ENCODE data around the gene LMO1.

LMO1 gene

DNA sequence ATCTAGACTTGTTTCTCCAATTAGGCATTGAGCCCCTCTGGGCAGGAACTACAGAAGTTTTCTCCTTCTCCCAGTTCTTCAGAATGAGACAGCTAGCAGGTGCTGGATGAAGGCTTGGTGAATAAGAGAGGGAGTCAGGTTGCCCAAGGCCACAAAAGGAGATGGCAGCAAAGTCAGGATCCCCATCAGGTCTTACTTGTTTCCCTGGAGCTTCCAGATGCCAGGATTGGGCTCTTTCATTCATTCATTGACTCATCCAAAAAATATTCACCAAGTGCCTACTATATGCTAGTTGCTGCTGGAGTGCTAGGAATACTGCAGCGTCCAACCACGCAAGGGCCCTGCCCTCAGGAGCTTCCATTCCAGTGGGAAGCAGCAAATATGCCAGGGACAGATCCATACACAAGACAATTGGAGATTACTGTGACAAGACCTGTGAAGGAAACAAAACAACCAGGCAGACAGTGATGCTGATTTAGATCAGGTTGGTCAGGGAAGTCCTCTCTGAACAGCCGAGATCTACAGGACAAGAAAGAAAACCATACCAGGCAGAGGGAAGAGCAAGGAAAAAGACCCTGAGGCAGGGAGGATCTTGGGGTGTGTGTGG, 24.6 kb upstream of the LMO1 start:
- no peak for DNase-seq (ENCODE audit: low spot score)

DNA sequence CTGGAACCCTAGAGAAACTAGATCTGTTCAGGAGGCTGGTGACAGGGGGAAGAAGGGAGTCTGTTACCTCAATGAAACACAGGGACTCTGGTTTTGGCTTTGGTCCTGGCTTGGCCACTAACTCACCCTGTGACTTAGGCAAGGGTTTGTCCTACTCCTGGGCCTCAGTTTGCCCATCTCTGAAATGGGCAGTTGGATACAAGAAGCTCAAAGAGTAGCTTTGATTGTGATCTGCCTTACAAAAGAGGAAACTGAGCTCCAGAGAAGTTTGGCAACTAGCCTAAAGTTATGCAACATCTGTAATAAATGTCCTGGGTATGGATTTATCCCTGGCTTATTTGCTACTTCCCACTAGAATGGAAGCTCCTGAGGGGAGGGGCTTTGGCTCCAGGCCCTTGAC, 24.0 kb upstream of the LMO1 start:
- DNase-seq (ENCODE audit: low spot score): no peak

DNA sequence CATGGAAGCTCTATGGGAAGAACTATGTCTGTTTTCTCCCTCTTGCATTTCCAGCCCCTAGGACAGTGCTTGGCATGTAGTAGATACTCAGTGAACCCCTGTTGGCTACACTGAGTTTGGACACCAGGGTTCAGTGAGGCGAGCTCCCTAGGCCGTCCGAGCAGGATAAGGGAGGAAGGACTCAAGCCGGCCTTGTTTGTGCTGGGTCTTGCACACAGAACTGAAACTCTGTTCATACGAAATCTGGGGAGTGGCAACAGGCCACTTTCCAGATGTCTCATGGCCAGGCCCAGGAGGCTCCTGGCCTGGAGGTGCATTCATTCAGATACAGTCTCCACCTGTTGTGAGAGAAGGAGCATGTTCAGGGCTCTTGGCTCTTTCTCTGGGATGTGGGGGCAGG, 23.6 kb upstream of the LMO1 start:
- no peak for DNase-seq (ENCODE audit: low spot score)

DNA sequence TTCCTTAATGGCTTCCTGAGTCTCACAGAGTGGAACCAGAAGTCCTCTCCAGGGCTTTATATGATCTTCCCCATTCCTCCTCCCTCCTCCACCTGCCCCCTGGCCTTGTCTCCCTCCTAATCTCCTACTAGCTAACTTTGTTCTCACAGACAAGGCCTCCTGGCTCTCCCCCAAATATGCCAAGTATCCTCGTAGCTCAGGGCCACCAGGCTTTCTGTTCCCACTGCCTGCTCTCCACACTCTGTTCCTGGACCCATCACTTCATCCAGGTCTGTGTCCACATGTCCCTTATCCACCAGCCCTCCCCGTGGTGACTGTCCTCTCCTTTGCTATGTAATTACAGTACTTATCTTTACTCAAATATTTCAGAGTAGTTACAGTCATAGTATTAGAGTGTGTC, 23.2 kb upstream of the LMO1 start:
- no peak for DNase-seq (ENCODE audit: low spot score)

DNA sequence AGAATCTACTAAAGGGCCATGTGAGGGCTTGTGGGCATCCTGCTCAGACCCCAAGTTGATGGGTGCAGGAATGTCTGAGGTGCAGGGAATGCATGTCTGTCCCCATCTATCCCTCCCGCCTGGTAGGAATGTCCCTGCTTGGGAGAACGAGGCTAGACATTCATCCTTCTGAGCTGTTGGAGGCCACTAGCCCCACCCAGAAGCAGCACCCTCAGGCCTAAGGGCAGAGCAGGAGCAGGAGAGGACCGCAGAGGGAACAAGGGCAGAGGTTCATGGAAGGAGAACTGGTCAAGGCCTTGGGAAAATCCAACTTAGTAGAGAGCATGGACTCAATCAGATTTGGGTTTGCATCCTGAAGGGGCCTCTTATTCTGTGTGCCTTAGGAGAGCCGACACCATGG, 22.1 kb upstream of the LMO1 start:
- DNase-seq (ENCODE audit: low spot score): no peak

DNA sequence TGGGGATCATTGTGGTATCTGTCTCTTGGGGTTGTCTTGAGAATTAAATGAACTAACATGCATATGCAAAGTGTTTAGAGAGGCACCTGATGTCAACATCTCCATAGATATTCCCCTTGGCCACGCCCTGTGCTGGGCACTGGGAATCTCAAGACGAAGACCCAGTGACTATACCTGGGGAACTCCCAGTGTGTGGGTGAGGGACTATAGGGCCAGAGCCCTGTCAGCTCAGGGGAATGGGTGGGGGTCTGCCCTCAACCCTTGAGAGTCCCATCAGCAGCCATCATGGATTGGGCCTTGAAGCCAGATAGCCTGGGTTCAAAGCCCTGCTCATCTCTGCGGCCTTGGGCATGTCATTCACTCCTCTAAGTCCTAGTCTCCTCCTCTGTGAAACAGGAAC, 21.6 kb upstream of the LMO1 start:
- DNase-seq (ENCODE audit: low spot score): no peak

DNA sequence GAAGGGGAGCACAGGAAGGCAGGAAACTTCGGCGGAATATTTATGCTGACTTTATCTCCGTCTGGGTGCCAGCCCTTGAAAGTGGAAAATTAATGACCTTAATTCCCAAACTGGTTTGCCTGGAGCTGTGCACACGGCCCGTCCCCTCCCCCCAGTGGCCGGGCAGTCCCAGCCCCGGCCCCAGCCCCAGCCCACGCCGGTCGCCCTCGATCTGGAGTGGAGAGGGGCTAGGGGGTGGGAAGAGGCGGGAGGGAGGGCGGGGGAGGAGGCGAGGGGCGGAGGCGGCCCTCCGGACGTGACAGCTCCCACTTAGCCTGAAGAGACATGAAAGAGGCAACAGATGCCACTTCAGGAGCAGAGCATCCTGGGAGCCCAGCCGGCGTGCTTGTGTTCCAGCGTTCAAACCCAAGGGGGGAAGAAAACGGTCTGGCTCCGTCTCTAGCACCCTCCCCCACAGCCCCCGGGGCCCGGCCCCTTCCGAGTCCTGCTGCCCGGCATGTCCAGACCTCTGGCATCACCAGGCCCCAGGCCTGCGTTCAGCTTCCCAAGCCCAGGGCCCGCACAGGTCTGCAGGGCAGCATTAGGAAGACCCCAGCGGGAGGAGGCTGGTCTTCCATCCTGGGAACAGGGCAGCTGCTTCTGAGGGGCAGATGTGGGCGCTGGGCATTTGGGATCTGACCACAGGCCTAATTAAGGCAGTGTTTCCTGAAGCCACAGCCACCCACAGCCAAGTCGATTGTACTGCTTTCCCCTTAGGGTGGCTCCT, 20.0 kb upstream of the LMO1 start:
- DNase-seq (ENCODE audit: low spot score): no peak

DNA sequence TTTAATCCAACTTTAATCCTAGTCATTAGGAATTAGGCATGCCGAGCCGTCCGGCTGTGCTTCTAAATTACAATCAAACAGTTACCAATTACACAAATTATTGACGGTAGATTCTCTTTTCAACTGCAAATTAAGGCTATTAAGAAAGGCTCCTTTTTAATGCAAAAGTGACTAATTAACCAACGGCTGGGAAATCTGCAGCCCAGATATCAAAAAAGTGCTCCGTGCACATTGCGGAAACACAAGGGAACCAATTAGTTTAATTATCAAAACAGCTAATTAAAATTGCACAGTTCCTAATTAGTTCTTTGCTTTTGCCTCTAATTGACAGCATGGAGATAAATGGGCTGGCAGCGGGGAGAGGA, 19.4 kb upstream of the LMO1 start:
- no peak for DNase-seq (ENCODE audit: low spot score)

DNA sequence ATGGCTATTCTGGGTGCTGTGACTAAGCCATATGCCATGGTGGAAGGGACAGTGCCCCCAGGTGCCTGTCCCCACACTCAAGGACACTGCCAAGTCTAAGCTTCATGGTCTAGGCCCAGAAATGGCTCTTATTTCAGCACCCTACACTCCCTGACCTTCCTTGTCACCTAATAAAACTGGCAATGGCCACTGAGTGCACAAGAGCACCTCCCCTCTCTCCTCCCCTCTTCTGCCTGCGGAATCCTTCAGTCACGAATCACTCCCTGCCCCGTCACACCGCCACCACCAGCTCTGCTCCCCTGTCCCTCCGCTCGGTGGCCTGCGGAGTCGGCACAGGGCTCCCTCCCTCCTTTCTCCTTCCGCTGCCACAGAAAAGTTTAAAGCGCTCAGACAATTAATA, 19.0 kb upstream of the LMO1 start:
- no peak for DNase-seq (ENCODE audit: low spot score)

DNA sequence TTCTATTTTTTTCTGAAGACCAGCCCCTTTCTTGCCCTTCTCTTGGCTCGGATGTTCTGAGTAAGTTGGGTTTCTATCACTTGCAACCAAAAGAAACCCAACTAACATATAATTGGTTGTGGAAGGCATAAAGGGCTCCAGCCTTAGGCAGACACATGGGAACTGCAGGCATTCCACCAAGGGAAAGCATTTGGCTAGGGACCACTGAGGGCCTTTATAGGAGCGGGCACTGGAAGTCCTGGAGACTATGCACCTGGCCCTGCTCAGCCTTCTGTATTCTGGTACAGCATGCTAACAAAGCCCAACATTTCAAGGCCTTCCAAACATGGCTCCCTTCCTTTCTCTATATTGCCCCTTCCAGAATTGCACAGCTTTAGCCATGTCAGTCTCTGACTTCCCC, 17.6 kb upstream of the LMO1 start:
- no peak for DNase-seq (ENCODE audit: low spot score)

DNA sequence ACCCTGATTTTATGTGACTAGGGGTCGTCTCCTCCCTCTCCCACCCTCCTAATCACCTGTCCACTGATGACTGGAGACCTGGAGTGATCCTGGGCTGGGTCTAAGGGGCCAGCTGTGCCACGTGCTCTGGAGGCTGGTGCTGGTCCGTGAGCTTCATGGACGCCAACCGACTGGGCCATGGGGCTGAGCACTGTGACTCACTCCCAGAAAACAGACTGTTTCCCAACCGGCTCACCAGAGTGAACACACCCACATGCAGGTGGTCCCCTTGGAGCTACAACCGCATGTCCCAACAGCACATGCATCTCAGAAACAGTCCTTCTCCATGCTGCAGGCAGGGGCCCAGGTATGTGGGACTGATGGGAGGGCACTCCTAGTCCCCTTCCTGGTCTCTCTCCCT, 14.0 kb upstream of the LMO1 start:
- DNase-seq (ENCODE audit: low spot score): no peak

DNA sequence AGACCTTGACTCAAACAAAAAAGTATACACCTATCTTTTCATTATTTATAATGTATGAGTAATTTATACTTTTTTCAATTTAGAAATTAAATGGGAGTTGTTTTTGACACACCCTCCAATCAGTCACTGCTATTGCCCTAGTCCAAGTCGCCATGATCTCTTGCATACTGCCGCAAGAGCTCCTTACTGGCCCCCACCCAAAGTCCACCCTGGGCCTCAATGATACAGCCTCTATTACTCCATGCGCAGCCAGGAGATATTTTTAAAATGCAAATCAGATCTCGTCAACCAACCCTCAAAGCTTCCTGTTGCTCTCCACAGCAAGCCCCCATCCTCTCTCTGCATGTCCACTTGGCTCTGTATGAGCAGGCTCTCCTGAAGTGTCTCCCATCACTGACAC, 12.8 kb upstream of the LMO1 start:
- DNase-seq (ENCODE audit: low spot score): no peak

DNA sequence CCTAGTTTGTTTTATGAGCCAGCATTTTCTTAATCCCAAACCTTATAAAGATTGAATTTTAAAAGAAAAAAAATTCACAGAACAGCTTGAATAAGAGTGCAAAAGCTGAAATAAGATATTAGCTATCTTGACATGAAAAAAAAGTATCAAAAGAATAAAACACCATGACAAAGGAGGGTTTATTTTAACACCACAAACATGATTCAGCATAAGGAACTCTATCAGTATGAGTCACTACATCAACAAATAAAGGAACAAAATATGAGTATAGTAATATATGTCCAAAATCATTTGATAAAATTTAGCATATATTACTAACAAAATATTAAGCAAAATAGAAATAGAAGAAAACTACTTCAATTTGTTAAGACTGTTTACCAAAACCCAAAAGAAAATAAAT, 9.6 kb upstream of the LMO1 start:
- no peak for DNase-seq (ENCODE audit: low spot score)

DNA sequence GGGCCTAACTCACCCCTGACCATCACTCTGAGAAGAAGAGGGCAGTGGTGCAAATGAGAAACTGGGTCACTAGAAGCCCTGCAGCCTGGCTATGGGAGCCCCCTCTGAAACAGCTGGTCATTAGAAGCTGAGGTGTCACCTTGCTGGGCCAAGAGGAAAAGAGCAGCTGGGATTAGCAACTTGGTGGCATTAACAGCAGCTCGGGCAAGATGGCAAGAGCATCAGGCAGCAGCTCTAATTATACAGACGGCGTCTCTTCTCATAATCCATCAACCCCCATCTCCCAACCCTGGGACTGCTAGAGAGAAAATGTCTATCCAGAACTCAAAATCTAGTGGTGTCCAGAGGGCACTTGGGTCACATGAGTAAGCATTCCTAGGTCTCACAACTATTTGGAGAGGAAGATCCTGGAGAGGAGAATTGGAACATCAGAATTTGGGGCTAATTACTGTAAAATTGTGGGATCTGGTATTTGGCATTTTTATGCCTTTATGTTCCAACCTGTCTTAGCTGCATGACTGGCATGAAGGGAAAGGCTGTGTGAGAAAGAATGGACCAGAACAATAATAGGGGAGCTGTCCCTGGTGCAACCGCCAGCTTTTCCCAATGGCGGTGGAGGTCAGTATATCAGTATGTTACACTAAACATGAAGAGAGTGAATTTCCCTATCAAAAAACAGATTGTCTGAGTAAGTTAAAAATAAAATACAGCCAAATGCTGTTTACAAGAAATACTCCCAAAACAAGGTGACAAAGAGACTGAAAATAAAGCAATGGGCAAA, 7.6 kb upstream of the LMO1 start:
- no peak for DNase-seq (ENCODE audit: low spot score)

DNA sequence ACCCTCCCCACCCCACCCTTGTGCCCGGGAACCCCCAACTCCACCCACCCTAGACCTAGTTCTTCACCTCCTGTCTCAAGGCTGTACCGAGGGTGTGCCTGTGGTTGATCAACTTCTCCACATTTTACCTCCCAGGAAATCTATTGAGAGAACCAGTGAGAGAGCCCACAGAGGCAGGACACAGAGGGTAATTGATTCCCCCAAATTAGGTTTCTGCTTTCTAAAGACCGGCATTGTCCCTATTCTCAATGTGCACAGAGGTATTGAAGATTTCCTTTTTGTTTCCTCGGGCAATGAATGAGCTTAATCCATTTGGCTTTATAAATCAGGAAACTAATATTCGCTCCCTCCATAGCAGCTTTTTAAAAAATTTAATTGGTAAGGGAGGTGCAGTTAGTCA, 6.0 kb upstream of the LMO1 start:
- DNase-seq (ENCODE audit: low spot score): no peak

DNA sequence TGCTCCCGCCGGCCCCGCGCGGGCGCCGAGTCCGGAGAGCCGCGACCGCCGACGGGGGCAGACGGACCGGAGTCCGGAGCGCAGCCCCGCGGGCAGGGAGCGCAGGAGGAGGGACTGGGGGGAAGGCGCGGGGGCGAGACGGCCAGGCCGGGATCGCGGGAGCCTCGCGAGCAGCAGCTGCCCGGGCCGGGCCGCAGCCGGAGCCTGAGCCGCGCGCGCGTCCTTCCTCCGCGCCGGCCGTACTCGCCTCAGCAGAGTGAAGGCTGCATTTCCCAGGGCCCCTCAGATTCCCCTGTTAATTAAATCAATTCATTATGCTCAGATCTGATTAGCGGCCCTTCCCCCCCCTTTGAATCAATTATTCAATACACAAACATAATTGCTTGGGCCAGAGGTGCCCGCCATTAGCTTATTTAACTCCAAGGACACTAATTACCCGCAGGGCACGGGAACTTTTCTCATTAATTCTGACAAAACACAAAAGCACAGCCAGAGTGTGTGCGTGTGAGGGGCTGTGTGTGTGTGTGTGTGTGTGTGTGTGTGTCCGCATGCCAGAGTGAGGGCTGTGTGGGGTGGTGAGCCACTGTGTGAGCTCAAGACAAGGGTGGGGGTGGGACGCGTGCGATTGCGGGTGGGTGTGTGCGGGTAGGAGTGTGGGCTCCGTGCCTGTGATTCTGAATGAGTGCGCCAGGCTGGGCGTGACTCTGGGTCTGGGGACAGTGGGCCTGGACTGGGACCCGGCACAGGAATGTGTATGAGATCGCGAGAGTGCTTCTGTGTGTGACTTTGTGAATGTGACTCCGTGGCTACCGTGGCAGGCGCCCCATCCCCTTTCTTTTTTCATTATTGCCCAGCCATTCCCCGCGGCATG, 5.1 kb upstream of the LMO1 start:
- DNase-seq (ENCODE audit: low spot score): no peak

DNA sequence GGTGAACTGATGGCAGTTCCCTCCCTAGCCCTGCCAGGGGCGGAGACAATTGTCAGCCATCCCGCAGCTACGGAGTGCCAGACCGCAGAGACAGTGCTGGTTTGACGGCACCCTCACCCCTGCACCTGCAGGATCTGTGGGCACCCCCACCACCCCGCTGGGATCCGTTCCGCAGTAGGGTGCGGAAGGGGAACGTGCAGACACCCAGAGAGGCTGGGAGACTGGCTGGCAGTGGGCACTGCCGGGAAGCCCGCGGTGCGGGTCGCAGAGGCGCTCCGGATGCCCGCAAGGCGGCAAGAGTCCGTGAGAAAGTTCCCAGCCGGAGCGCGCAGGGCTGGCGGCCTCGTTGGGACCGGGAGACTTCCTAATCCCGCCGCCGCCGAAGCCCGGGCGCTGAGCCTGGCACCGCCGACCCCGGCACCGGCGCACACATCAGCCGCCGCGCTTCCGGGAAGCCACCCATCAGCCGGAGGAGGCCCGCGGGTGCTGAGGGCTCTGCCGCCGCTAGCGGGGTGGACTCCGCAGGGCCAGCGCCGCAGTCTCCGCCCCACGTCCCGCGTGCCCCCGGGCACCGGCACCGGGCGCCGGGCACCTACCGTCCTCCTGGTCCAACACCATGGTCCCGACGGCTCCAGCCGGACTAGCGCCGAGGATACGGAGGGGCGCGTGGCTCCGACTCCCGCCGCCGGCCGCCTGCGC, 4.3 kb upstream of the LMO1 start:
- DNase-seq (ENCODE audit: low spot score): no peak

DNA sequence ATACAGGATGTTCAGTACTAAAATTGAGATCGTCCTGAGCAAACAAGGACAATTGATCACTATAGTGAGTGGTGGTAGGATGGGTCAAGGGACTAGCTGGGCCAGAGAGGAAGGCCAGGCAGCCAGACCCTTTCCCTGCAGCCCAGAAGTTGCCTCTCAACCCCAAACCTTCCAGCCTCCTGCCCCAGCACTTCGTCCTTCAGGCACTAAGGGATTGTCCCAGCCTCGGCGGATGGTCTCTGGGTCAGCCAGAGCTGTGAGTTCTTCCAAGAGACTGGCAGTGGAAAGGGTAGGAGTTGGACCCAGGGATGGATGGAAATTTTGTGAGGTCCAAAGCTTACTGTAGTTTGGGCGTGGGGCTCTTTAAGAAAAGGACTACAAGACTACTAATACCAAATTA, 3.6 kb upstream of the LMO1 start:
- no peak for DNase-seq (ENCODE audit: low spot score)

DNA sequence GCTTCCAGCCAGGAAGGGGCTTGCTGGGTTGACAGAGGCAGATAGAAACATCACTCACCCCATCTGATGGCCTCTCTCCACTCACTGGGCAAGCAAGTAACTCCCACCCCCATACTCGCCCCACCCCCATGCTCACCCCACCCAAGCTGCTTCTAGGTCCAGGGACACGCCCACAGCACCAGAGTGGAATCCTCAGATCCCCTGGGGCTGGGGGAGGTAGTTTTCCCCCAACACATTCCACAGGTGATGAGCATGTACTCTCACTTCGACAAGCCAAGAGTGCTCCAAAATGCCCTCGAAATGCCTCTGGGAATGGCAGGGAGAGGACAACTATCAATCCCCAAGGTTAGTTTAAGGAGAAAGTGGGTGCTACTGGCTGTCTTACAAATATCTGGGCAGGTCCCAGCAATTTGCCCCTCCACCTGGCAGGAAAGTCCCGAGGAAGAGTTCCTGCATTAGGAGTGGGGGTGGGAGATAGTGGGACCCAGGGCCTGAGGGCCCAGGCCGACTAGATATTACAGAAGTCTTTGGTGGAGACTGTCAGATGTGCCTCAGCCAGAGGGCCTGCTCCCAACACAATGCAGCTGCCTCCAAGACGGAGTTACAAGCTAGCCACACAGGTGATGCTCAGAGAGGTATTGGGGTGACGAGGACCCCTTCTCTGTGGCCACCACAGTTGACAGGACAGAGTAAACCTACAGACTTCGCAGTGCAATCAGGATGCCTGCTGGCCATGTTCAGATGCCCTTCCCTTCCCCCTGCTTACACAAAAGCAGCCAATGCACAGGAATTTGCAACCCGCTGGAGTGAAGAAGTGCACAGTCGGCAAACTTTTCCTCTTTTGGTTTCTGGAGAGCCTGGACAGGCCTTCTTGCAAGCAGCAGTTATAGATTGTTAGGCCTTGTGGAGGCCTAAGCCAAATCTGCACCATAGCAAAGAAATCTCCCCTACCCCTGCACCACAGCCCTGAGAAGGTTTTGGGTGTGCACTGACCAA, 2.9 kb upstream of the LMO1 start:
- no peak for DNase-seq (ENCODE audit: low spot score)

DNA sequence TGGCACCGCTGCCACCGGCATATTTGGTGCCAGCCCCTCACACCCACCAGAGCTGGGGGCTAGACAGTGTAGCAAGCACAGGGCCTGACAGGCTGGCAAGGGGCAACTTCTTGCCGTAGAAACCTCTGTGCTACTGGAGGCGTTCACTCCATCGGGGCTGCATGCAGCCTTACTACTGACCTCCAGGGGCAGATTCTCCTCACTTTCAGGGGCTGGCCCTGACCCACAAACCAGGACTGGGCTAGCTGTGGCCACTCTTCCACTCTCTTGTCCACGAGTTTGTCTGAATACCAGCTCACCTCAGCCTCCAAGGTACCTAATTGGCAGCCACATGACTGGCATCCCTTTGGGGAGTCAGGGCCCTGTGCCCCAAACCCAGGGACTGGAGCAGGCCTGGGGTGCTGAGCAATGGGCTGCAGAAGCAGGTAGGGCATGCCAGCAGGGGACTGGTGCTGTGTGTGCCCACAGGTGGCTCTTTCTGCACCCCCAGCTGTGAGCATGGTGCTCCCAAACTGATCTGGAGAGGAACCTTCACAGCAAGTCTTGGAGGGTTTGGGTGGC, 2.1 kb upstream of the LMO1 start:
- no peak for DNase-seq (ENCODE audit: low spot score)

Measured in hematopoietic multipotent progenitor cell treated with erythropoietin and hydrocortisone succinate and interleukin-3 and kit ligand, for 15 days (in vitro differentiated cells).